CD4-positive, alpha-beta T cell treated with Interleukin-12 subunit alpha and Interleukin-12 subunit beta, for 1 hour (primary cell): ENCODE measurements around the gene ESYT1.
"Not testable (repeated sequence)": the region's sequence is repeated elsewhere in the genome, so short reads cannot be mapped to it uniquely, and the experiment has no call there.

Experiments
- DNase-seq: peaks from one replicate; pipeline ENCODE4 v3.0.0-alpha.2; 2020

Gene ESYT1

DNA sequence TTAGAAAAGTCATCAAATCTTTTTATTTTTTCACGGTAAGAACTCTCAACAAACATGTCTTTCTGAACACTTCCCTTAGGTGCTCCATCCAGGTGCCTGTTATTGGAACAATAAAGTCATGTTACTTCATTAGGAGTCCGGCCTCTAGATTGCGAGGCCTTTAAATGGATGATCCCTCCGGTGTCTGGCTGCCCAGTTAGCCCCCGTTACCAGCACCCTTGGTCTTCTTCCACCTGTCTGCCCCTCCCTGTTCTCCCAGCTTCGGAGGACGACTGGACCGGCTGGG lies 24.3 kb upstream of the ESYT1 start:
- no peak for DNase-seq

GRCh38 chr12:56104109-56104814 lies 23.8 kb upstream of the ESYT1 start, which contains the start of gene PA2G4:
Gene PA2G4, plus strand, starts transcription at chr12:56104559. Its CDS starts 179 bp downstream, at chr12:56104738.
- peak; percentile 98 for DNase-seq

DNA sequence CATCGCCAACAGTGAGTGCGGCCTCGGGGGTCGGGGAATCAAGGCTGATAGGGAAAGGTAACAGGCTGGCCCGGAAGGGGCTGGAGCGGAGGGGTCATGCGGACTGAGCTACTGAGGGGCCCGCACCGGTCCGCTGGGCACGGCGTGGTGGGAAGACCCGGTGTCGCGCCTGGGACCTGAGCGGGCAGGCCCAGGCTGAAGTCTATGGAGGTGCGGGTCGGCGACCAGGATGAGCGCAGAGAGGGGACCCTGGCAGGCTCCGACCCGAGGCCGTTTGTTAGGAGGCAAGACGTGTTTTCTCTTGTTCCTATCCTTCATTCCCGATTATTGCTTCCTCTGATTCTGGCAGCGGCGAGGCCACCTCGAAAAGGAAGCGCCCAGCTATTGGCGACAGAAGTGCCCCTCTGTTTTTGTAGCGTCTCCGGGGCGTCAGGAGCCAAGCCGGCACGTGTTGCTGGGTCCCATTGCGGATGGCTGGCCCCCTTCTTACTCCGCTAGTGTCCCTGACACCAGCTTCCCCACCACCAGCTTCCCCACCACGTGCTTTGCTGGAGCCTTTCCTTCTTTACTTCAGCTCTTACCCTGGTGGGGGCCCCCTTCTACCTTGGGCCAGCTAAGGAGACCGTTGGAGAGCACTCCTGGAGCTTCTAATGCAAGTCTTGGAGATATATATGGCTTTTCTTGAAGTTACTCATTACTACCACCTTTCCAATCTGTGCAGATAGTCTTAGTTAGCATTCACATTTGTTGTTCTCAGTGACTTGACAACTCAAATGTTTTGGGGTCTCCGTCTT lies 23.1 kb upstream of the ESYT1 start:
- DNase-seq = peak; percentile 14

GRCh38 chr12:56105609-56105902 lies 22.5 kb upstream of the ESYT1 start:
- DNase-seq = no peak

- no peak for DNase-seq
Observed at GRCh38 chr12:56107242-56107641, 20.8 kb upstream of the ESYT1 start.

- DNase-seq = no peak
Observed at GRCh38 chr12:56110571-56110970, 17.5 kb upstream of the ESYT1 start.

GRCh38 chr12:56114084-56114483 lies 14.0 kb upstream of the ESYT1 start:
- no peak for DNase-seq

- DNase-seq = no peak
Observed at GRCh38 chr12:56115329-56115728, 12.7 kb upstream of the ESYT1 start.

GRCh38 chr12:56116267-56117081 lies 11.6 kb upstream of the ESYT1 start, which contains the start of gene RPL41:
Gene RPL41, plus strand, starts transcription at chr12:56116633.
- peak; percentile 95 for DNase-seq

GRCh38 chr12:56117082-56117706 lies 10.9 kb upstream of the ESYT1 start:
- DNase-seq = not testable (repeated sequence)

DNA sequence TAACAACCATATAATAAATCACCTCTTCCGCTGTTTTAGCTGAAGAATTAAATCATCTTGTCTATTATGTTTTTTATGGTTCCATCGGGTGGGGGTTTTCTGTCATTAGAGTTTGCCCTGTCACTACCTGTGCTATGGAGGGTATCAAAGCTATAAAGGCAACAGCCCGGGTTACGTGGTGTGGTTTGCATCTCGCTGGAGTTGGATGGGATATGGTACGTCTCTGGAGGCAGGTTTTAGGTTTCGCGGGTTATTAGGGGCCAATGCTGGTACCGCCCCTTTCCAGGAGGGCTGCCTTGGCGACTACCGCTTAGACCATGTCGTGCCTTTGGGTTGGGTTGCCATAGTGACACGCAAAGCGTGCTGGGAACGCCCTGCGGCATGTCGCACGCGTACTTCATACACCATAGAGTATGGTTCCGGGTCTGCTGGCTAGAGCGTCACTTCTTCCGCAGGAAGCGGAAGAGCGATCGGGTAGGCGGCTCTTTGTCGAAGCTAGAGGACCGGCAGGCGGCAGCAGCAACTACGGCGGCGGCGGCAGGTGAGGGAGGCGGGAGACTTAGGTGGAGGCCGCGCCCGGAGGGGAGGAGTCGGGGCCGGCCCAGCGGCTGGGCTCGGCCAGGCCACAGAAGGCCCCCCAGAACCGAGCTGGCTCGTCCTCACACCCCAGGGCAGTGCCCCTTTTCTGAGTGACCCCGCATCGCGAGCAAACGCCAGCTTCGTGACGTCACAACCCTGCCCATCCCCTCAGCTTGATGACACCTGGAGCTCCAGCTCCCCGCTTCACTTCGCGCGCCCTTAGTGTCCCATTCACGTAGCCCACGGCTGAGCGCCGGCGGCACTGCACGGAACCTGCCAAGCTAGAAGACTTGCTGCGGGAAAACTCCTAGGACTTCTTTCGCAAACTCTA lies 10.0 kb upstream of the ESYT1 start, which contains the start of gene ZC3H10:
Gene ZC3H10, plus strand, starts transcription at position 489 of the 910 bp plus-strand sequence. CDS start 2,297 bp downstream, outside the sequence.
- DNase-seq = peak; percentile 99

- DNase-seq = no peak
Observed at GRCh38 chr12:56118688-56119357, 9.2 kb upstream of the ESYT1 start.

DNA sequence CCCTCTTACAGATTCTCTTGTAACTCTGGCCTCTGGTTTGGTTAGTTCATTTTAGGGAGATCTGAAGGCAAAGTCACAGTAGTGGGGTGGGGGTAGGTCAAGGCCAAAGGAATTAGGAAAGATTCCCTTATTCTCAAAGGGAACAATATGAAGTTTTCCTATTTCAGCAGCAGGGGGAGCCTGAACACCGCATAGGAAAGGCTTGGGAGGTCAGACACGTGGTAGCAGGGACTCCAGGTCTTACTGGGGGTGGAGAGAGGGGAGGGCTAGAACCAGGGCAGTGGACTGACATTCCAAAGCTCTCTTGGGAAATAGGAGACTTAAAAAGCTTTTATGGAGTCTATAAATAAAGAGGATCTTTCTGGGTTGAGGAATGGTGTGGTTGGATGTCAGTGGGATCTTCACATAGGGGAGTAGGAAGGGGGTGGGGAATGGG lies 8.7 kb upstream of the ESYT1 start:
- peak; percentile 74 for DNase-seq

GRCh38 chr12:56120158-56120846 lies 7.8 kb upstream of the ESYT1 start:
- DNase-seq = no peak

DNA sequence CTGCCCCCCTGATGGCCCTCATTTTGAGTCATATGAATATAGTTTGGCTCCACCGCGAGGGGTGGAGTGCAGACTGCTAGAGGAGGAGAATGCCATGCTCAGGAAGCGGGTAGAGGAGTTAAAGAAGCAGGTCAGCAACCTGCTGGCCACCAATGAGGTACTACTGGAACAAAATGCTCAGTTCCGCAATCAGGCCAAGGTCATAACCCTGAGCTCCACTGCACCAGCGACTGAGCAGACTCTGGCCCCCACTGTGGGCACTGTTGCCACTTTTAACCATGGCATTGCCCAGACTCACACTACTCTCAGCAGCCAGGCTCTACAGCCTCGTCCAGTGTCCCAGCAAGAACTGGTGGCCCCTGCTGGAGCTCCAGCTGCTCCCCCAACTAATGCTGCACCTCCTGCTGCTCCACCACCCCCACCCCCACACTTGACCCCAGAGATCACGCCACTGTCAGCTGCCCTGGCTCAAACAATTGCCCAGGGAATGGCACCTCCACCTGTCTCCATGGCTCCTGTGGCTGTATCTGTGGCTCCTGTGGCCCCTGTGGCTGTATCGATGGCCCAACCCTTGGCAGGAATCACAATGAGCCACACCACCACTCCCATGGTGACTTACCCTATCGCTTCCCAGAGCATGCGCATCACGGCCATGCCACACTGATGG lies 6.7 kb upstream of the ESYT1 start:
- DNase-seq = no peak

DNA sequence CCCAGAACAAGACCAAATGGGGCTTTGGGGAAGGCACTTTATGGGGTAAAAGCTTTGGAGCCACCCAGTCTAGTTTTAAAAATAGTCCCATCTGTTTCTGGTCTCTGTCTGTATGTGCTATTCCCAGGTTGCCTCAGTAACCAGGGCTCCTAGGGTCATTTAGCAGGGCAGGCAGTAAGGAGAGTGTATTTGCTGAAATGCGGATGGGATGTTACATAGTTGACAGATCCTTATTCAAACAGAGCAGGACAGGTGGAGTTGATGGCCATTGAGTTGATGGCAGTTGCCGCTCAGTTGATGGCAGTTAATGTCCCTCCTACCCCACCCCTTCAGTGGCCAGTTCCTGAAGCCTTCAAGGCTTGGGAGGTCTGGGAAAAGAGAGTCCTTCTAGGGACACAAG lies 5.4 kb upstream of the ESYT1 start:
- no peak for DNase-seq

DNA sequence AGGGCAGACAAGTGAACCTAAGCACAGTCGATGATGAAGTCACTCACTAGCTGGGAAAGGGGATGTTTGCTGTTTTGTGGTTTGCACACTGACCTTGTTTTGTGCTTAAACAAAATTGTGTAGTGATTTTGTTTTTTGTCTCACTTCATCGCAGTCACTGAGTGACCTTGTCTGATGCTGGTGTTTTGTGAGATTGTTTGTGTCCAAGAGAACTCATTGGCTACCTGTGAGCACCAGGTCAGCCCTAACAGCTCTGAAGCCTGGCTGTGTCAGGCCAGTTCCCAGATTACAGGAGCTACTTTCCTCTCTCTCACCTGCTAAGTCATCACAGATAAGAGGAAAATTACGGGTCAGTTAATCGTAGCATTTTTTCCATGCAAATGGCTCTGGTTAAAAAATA lies 3.9 kb upstream of the ESYT1 start:
- no peak for DNase-seq

- DNase-seq = no peak
Observed at GRCh38 chr12:56126732-56127239, 1.3 kb upstream of the ESYT1 start.

DNA sequence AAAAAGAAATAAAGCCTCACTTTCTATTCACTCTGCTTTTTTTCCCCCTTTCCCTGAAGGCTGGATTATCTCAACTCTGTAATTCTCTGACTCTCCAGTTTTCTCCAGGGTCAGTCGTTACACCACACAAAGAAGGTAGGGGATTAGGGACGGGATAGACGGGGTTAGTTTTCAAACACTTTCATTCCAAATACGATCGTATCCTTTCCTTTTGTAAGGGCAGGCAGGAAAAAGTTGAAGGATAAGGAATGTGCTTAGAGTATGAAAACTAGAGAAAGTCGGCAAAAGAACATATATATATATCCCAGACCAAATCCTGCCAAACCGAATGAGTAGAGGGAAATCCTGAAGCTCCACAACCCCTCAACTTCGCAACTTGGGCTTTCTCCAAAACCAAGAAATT lies 581 bp upstream of the ESYT1 start:
- DNase-seq = no peak

GRCh38 chr12:56128670-56129205 lies 671 bp downstream of the ESYT1 start:
- no peak for DNase-seq
